ENCODE results near the gene TRABD.

Gene TRABD

DNA sequence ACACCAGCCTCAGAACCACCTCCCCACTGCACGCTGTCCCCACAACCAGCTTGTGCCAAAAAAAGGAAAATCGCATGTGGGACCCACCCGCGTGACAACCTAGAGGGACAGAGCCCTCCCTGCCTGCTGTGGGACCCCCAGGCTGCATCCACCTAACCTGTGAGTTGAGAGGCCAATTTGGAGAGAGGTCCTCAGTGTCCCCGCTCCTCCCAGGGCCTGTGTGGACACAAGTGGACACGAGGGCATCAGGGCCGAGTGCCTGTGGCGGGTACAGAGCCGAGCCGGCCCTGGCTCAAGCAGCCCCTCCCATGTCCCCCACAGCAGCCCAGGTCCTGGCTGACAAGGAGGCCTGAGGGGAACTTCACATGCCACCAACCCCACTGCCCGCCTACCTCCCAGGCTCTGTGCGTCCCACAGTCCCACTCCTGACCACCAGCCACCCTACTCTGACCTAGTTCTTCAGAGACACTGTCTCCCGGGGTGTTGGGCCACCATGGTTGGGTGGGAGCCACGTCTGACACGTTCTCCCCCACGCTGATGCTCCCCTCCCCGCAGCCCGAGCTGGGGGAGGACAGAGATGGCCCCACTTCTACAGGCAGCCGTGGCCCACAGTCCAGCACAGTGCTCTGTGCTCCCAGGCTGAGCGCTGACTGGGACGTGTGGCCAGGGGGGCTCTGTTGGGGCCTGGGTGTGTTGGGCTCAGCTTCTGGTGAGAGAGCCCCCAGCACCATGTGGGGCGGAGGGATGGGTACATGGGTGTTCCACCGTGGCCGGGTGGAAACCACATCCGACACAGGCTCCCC lies 34.3 kb downstream of the TRABD start:
- TF ChIP-seq, protein P1, sequence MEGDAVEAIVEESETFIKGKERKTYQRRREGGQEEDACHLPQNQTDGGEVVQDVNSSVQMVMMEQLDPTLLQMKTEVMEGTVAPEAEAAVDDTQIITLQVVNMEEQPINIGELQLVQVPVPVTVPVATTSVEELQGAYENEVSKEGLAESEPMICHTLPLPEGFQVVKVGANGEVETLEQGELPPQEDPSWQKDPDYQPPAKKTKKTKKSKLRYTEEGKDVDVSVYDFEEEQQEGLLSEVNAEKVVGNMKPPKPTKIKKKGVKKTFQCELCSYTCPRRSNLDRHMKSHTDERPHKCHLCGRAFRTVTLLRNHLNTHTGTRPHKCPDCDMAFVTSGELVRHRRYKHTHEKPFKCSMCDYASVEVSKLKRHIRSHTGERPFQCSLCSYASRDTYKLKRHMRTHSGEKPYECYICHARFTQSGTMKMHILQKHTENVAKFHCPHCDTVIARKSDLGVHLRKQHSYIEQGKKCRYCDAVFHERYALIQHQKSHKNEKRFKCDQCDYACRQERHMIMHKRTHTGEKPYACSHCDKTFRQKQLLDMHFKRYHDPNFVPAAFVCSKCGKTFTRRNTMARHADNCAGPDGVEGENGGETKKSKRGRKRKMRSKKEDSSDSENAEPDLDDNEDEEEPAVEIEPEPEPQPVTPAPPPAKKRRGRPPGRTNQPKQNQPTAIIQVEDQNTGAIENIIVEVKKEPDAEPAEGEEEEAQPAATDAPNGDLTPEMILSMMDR (IDR thresholded peaks at IDR 0.05; ENCODE audit: low read depth, low read length), result no peak

GRCh38 chr22:50220603-50221409 lies 35.1 kb downstream of the TRABD start:
- no peak overlapping the region for H3K4me3 ChIP-seq (replicated peaks in 1 of 2; ENCODE audit: low read depth in 2 of 2, low read length in 2 of 2)
- no peak for DNase-seq (ENCODE audit: low read depth in 2 of 2)

More for the DNA sequence above, 34.3 kb downstream of the TRABD start:
- no peak for DNase-seq (ENCODE audit: low read depth in 2 of 2)
- no peak overlapping the region for H3K4me3 ChIP-seq (replicated peaks in 1 of 2; ENCODE audit: low read depth in 2 of 2, low read length in 2 of 2)

DNA sequence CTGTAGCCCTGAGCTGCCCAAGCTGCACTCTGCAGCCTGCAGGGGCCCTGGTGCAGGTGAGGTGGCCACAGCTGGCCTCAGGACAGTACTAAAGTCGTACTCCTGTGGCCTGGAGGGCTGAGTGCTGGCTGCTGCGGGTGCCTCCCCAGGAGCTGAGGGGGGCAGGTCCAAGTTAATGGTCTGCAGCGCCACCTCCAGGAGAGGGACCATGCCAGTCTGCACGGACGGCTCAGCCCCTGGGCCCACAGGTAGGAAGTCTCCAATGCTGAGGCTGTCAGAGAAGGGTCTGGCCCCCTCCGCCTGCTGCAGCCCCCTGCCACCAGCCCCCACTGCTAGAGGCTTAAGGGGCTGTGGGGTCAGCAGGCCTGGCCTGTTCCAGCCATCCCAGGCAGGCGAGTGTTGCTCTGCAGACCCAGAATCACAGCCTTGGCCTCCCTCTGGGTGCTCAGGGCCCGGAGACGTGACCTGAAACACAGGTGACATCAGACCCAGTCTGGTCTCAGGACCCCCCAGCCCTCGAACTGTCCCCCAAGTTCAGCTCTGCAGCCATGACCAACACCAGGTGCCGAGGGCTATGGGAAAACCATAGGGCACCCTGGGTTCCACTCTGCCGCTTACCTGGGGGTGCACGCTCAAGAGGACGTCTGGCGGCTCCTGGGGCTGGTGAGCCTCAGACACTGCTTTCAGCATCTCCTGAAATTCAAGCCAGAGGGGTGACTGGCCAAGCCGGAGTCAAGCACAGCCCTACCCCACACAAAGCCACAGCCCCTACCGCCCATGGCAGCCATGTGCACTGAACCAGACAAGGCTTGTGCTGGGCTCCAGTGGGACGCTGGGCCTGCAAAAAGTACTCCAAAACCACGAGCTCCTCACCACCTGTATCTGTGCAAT lies 35.9 kb downstream of the TRABD start:
- H3K4me3 ChIP-seq (replicated peaks in 1 of 2; ENCODE audit: low read depth in 2 of 2, low read length in 2 of 2), result no peak overlapping the region
- no peak for DNase-seq (ENCODE audit: low read depth in 2 of 2)
- TF ChIP-seq, protein P1 (IDR thresholded peaks at IDR 0.05; ENCODE audit: low read depth, low read length), result no peak

More at GRCh38 chr22:50220603-50221409, 35.1 kb downstream of the TRABD start:
- TF ChIP-seq, protein P1 (IDR thresholded peaks at IDR 0.05; ENCODE audit: low read depth, low read length), result no peak

DNA sequence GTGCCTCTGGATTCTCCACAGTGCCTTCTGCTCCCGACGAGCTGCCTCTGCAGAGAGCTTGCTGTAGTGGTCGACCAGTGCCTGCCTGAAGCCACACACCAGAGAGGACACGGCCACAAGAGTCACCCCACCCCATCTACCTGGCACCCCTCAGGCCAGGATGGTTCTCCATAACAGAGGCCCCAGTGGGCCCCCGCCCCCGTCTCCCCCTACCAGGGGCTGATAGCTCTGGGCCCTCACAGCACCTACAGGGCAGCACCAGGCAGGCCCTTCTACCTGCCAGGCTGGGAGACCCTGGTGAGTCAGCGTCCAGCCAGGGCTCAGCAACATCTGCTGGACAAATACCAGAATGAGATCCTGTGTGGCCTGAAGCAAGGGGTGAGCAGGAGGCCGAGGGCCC lies 36.8 kb downstream of the TRABD start:
- no peak for DNase-seq (ENCODE audit: low read depth in 2 of 2)
- TF ChIP-seq, protein P1 (IDR thresholded peaks at IDR 0.05; ENCODE audit: low read depth, low read length), result no peak
- H3K4me3 ChIP-seq (replicated peaks in 1 of 2; ENCODE audit: low read depth in 2 of 2, low read length in 2 of 2), result no peak overlapping the region

DNA sequence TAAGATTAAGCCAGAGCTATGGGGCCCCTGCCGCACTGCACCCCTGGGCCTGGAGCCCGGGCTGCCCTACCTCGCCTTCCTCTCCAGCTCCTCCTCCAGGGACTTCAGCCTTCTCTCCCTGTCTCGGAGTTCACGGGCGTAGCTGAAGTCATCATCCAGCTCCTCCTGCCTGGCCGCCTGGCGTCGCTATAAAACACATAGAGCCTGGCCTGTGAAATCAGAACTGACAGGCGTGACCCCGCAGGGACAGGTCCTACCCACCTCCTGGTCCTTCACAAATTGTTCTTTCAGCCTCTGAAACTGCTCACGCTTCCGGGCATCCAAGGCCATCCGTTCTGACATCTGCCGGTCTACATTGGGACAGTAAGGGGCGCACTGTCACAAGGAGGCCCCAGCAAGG lies 38.4 kb downstream of the TRABD start:
- no peak for DNase-seq (ENCODE audit: low read depth in 2 of 2)
- TF ChIP-seq, protein P1 (IDR thresholded peaks at IDR 0.05; ENCODE audit: low read depth, low read length), result no peak
- no peak overlapping the region for H3K4me3 ChIP-seq (replicated peaks in 1 of 2; ENCODE audit: low read depth in 2 of 2, low read length in 2 of 2)

DNA sequence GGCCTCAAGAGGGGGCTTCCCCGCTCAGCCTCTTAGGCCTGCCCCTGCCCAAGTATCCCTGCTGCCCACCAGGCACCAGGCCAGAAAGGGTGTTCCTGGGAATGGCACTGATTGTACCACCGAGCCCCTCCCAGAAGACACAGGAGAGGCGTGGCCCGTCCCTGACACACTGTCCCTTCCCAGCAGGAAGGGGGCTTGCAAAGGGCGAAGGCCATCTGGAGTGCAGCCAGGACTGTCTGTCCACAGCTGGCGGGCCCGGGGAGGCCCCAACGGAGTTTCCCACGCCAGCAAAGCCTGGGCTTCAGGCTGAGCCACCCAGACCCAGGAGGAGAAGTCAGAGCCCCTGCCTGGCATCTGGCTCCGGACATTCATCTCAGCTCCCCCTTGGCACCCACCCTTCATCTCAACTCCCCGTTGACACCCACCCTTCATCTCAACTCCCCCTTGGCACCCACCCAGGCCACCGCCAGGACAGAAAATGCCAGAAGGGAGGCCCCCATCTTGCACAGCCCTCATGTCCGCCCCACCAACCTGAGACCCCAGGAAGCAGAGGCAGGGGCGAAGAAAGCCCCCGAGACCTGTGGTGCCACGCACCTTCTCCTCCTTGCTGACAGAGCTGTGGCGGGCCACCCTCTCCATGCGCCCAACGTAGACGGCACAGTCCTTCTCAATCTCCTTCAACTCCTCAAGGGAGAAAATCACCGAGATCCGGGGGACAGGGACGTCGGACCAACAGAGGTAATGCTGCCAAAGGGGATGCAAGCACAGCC lies 39.7 kb downstream of the TRABD start:
- TF ChIP-seq, protein P1 (IDR thresholded peaks at IDR 0.05; ENCODE audit: low read depth, low read length), result no peak
- DNase-seq (ENCODE audit: low read depth in 2 of 2), result no peak
- H3K4me3 ChIP-seq (replicated peaks in 1 of 2; ENCODE audit: low read depth in 2 of 2, low read length in 2 of 2), result no peak overlapping the region

Data from cardiac fibroblast (primary cell).